ENCODE measurements around the gene SOX10. TPM values are rescaled to one million over a fixed set of nuclear protein-coding genes. Genes with fewer than 3 reads are reported as not detected.

SOX10 gene
- total and polyA plus RNA-seq, 2 of the 13 experiments (the other 11 are each of a cell fraction or from before 2014, with no cell fraction given) = not detected

DNA sequence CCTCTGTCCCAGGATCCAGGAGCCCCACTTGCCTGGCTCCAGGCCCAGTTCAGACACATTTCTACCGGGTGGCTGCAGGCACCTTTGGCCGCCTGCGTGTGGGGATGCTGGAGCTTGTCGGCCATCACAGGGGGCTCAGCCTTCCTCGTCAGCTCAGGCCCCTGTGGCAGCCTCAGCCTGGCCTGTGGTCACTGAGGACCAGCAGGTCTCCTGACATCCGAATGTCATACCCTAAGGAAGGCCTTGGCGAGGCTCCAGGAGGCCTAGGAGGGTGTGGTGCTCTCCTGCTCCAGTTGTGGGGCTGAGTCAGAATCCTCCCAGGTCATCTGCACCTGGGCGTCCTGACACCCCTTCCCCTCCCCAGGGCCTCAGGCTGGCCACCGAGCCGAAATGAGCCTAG is 14.9 kb upstream of the SOX10 start:
- no peak overlapping the region; the same call in 1 of the 2 replicates for H3K4me2 ChIP-seq (ENCODE audit: low read depth, low read length)
- DNase-seq (ENCODE audit: low spot score) (no peak), ATAC-seq (no peak; the same call in 2 of the 3 replicates), FAIRE-seq (no peak)
- TF ChIP-seq FOXA1 (IDR thresholded peaks at IDR 0.05) = no peak
- TF ChIP-seq FOXA1 (CRISPR knock-in tag; IDR thresholded peaks at IDR 0.05) = no peak
- TF ChIP-seq, protein P1, sequence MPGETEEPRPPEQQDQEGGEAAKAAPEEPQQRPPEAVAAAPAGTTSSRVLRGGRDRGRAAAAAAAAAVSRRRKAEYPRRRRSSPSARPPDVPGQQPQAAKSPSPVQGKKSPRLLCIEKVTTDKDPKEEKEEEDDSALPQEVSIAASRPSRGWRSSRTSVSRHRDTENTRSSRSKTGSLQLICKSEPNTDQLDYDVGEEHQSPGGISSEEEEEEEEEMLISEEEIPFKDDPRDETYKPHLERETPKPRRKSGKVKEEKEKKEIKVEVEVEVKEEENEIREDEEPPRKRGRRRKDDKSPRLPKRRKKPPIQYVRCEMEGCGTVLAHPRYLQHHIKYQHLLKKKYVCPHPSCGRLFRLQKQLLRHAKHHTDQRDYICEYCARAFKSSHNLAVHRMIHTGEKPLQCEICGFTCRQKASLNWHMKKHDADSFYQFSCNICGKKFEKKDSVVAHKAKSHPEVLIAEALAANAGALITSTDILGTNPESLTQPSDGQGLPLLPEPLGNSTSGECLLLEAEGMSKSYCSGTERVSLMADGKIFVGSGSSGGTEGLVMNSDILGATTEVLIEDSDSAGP (CRISPR knock-in tag; IDR thresholded peaks at IDR 0.05; ENCODE audit: borderline replicate concordance) = 0 out of 2 replicates have a peak, but pooled peaks have one; percentile 25
- peak; percentile 41 for TF ChIP-seq SRSF1 (optimal IDR thresholded peaks at IDR 0.05; ENCODE audit: low read depth, low read length)
- no peak overlapping the region for H3K9ac ChIP-seq (ENCODE audit: insufficient read depth, low read depth, low read length)
- H3K9me3 ChIP-seq (ENCODE audit: low read length) = no peaks in the 10 kb centered on the region
- in situ Hi-C loops (cut with HindIII; ENCODE audit: extremely low pct_ligation_motif_present, low pct_unique_long_range_greater_than_20kb) = no loop called here
- intact Hi-C loops (cut with micrococcal nuclease; ENCODE audit: unreplicated experiment) = no loop called here
- no peaks in the 10 kb centered on the region for H4K20me1 ChIP-seq (ENCODE audit: insufficient read depth, low read length)
- WGBS (ENCODE audit: low lambda C conversion rate) = no CpG with 5 or more reads among the region's 10 CpGs
- H3K4me1 ChIP-seq (ENCODE audit: insufficient read depth, low read length) = peaks cover 56% of the 10 kb centered on the region
- no peak overlapping the region for H2AFZ ChIP-seq (ENCODE audit: low read length)
- BruUV-seq (replicated peaks) = no TSS peak
- H3K36me3 ChIP-seq (replicated peaks in 1 of 2; ENCODE audit: control insufficient read depth in 1 of 2, insufficient read depth in 2 of 2, low read length in 2 of 2) = no peaks in the 10 kb centered on the region
- H3K4me3 ChIP-seq (replicated peaks in 1 of 3; ENCODE audit: insufficient read depth in 1 of 3, low read depth in 2 of 3, low read length in 3 of 3) = no peak overlapping the region
- H3K27me3 ChIP-seq (ENCODE audit: control insufficient read depth in 1 of 2, insufficient read depth in 2 of 2, low read length in 2 of 2) = peaks cover 0 to 8% of the 10 kb centered on the region in 2 experiments; a peak in 2 of 5 replicates
- no peak overlapping the region for H3K27ac ChIP-seq (ENCODE audit: extremely low read length, insufficient read depth, low read length)
- POLR2A ChIA-PET = no interaction called here
- H3K79me2 ChIP-seq (ENCODE audit: insufficient read depth, low read length) = no peaks in the 10 kb centered on the region
- CTCF ChIA-PET (ENCODE audit: low intra/inter-chr PET ratio, low total read pairs) = no interaction called here

DNA sequence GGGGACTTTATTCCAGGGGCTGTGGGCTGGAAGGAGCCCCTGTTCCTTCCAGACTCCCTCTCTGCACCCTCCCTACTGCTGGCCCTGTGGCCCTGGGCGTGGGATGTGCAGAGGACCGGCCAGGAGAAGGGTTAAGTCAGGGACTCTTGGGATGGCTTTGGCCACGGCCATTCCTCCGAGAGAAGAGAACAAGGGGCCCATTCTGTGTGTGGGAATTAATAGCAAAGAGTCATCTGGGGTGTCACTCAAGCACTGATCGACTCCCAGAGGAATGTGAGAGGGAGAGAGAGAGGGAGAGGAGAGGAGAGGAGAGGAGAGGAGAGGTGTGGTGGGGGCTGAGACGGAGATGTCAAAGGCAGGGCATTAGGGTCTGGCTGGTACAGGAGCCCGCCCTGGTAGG is 14.2 kb upstream of the SOX10 start:
- peak; percentile 59 for ATAC-seq
- Histone ChIP-seq H3K9ac (ENCODE audit: insufficient read depth, low read depth, low read length) (no peak overlapping the region), H3K36me3 (replicated peaks in 1 of 2; ENCODE audit: control insufficient read depth in 1 of 2, insufficient read depth in 2 of 2, low read length in 2 of 2) (no peaks in the 10 kb centered on the region), H3K4me3 (replicated peaks in 1 of 3; ENCODE audit: insufficient read depth in 1 of 3, low read depth in 2 of 3, low read length in 3 of 3) (peak overlapping the region in 1 of 3 experiments; percentile 5; a peak in 1 of 6 replicates), H2AFZ (ENCODE audit: low read length) (no peak overlapping the region), H3K4me1 (ENCODE audit: insufficient read depth, low read length) (peaks cover 63% of the 10 kb centered on the region), H3K9me3 (ENCODE audit: low read length) (no peaks in the 10 kb centered on the region), H3K27me3 (ENCODE audit: control insufficient read depth in 1 of 2, insufficient read depth in 2 of 2, low read length in 2 of 2) (peaks cover 0 to 8% of the 10 kb centered on the region in 2 experiments; a peak in 2 of 5 replicates), H3K27ac (ENCODE audit: extremely low read length, insufficient read depth, low read length) (no peak overlapping the region), H3K79me2 (ENCODE audit: insufficient read depth, low read length) (no peaks in the 10 kb centered on the region), H3K4me2 (ENCODE audit: low read depth, low read length) (peak overlapping the region; percentile 24), H4K20me1 (ENCODE audit: insufficient read depth, low read length) (no peaks in the 10 kb centered on the region)
- FAIRE-seq = no peak
- POLR2A ChIA-PET = no interaction called here
- BruUV-seq (replicated peaks) = no TSS peak
- intact Hi-C loops (cut with micrococcal nuclease; ENCODE audit: unreplicated experiment) (no loop called here), in situ Hi-C loops (cut with HindIII; ENCODE audit: extremely low pct_ligation_motif_present, low pct_unique_long_range_greater_than_20kb) (no loop called here)
- CTCF ChIA-PET (ENCODE audit: low intra/inter-chr PET ratio, low total read pairs) = no interaction called here
- TF ChIP-seq JARID2 (CRISPR knock-in tag; IDR thresholded peaks at IDR 0.05; ENCODE audit: insufficient replicate concordance) (no peak), REXO4 (CRISPR knock-in tag; IDR thresholded peaks at IDR 0.05; ENCODE audit: borderline replicate concordance) (no peak), HIVEP1 (CRISPR knock-in tag; IDR thresholded peaks at IDR 0.05) (no peak), SYNCRIP (IDR thresholded peaks at IDR 0.05; ENCODE audit: insufficient read depth, low read depth, low read length) (no peak), ZNF552 (CRISPR knock-in tag; IDR thresholded peaks at IDR 0.05; ENCODE audit: borderline replicate concordance) (no peak), MEF2D (CRISPR knock-in tag; IDR thresholded peaks at IDR 0.05) (no peak), CEBPB (IDR thresholded peaks at IDR 0.05; ENCODE audit: borderline replicate concordance, low read depth, low read length) (no peak)
- TF ChIP-seq, protein P2, sequence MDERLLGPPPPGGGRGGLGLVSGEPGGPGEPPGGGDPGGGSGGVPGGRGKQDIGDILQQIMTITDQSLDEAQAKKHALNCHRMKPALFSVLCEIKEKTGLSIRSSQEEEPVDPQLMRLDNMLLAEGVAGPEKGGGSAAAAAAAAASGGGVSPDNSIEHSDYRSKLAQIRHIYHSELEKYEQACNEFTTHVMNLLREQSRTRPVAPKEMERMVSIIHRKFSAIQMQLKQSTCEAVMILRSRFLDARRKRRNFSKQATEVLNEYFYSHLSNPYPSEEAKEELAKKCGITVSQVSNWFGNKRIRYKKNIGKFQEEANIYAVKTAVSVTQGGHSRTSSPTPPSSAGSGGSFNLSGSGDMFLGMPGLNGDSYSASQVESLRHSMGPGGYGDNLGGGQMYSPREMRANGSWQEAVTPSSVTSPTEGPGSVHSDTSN (CRISPR knock-in tag; IDR thresholded peaks at IDR 0.05) = peak; percentile 58; the same call in 1 of the 2 replicates
- TF ChIP-seq, protein P3, sequence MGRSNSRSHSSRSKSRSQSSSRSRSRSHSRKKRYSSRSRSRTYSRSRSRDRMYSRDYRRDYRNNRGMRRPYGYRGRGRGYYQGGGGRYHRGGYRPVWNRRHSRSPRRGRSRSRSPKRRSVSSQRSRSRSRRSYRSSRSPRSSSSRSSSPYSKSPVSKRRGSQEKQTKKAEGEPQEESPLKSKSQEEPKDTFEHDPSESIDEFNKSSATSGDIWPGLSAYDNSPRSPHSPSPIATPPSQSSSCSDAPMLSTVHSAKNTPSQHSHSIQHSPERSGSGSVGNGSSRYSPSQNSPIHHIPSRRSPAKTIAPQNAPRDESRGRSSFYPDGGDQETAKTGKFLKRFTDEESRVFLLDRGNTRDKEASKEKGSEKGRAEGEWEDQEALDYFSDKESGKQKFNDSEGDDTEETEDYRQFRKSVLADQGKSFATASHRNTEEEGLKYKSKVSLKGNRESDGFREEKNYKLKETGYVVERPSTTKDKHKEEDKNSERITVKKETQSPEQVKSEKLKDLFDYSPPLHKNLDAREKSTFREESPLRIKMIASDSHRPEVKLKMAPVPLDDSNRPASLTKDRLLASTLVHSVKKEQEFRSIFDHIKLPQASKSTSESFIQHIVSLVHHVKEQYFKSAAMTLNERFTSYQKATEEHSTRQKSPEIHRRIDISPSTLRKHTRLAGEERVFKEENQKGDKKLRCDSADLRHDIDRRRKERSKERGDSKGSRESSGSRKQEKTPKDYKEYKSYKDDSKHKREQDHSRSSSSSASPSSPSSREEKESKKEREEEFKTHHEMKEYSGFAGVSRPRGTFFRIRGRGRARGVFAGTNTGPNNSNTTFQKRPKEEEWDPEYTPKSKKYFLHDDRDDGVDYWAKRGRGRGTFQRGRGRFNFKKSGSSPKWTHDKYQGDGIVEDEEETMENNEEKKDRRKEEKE (IDR thresholded peaks at IDR 0.05) = no peak
- WGBS (ENCODE audit: low lambda C conversion rate) = 23% methylated on average over 7 of the region's 7 CpGs
- peak; percentile 61 for DNase-seq (ENCODE audit: low spot score)

Data from HepG2 (cell line).